Keratinocyte (primary cell): ENCODE data around the gene RFC5. TPM values are rescaled to one million over a fixed set of nuclear protein-coding genes. Genes with fewer than 3 reads are reported as not detected.

ENCODE experiments used
- DNase-seq: peaks from one replicate; pipeline ENCODE4 v3.0.0-alpha.2; 2011; ENCODE audit warnings: low read depth, missing footprints, low spot score
- FAIRE-seq: peaks from 2 replicates; lab custom pipeline; 2011; peaks lifted over from hg19 to GRCh38; lab: Jason Lieb, UNC
- H2AFZ ChIP-seq: 2 replicates; pipeline ENCODE4 v1.6.0; 2012; ENCODE audit warnings: low read length, control low read depth, inconsistent platforms; ENCODE audit not compliant: control insufficient read depth
- H3K27ac ChIP-seq: 2 replicates; pipeline ENCODE4 v1.5.1; 2011; ENCODE audit warnings: low read length; ENCODE audit not compliant: control insufficient read depth, insufficient read depth
- H3K27me3 ChIP-seq: 3 replicates; pipeline ENCODE4 v1.6.0; 2011; ENCODE audit warnings: low read length; ENCODE audit not compliant: control insufficient read depth, insufficient read depth; ENCODE audit errors: extremely low read depth
- H3K36me3 ChIP-seq, 2 experiments: 2 replicates in 1 of 2; 3 replicates in 1 of 2; pipeline ENCODE4 v1.5.1; 2011; ENCODE audit warnings: low read length in 2 of 2, mild to moderate bottlenecking in 1 of 2; ENCODE audit not compliant: control insufficient read depth in 2 of 2, insufficient read depth in 2 of 2; ENCODE audit errors: extremely low read depth in 1 of 2
- H3K4me1 ChIP-seq: 3 replicates; pipeline ENCODE4 v1.5.1; 2011; ENCODE audit warnings: low read length; ENCODE audit not compliant: control insufficient read depth, insufficient read depth; ENCODE audit errors: extremely low read depth
- H3K4me2 ChIP-seq: 3 replicates; pipeline ENCODE4 v1.6.0; 2011; ENCODE audit warnings: low read depth, low read length; ENCODE audit not compliant: control insufficient read depth, insufficient read depth; ENCODE audit errors: extremely low read depth
- H3K4me3 ChIP-seq, 3 experiments: fragments of 200-600 bp in 1 of 3; sonication (generic) in 1 of 3; 2 replicates in 2 of 3; 3 replicates in 1 of 3; pipeline ENCODE4 v1.5.1; 2011 to 2016; ENCODE audit warnings: low read length in 3 of 3, mild to moderate bottlenecking in 3 of 3, control low read depth in 2 of 3, inconsistent platforms in 1 of 3, low read depth in 1 of 3, mixed read lengths in 1 of 3, mixed run types in 1 of 3, moderate library complexity in 1 of 3; ENCODE audit not compliant: control insufficient read depth in 2 of 3, insufficient read depth in 2 of 3; ENCODE audit errors: extremely low read depth in 1 of 3
- H3K79me2 ChIP-seq: 2 replicates; pipeline ENCODE4 v1.6.0; 2012; ENCODE audit warnings: low read length; ENCODE audit not compliant: control insufficient read depth, insufficient read depth
- H3K9ac ChIP-seq: 3 replicates; pipeline ENCODE4 v1.6.0; 2011; ENCODE audit warnings: low read length; ENCODE audit not compliant: control insufficient read depth, insufficient read depth; ENCODE audit errors: extremely low read depth
- H3K9me1 ChIP-seq: 3 replicates; pipeline ENCODE4 v1.6.0; 2011; ENCODE audit warnings: low read length; ENCODE audit not compliant: control insufficient read depth, insufficient read depth; ENCODE audit errors: extremely low read depth
- H3K9me3 ChIP-seq: 2 replicates; pipeline ENCODE4 v1.5.1; 2012; ENCODE audit warnings: low read depth, low read length; ENCODE audit not compliant: control insufficient read depth
- H4K20me1 ChIP-seq: 3 replicates; pipeline ENCODE4 v1.6.0; 2011; ENCODE audit warnings: low read length; ENCODE audit not compliant: control insufficient read depth, insufficient read depth; ENCODE audit errors: extremely low read depth
- CTCF ChIP-seq, 3 experiments: IDR thresholded peaks in 1 of 3; conservative IDR thresholded peaks in 1 of 3; optimal IDR thresholded peaks in 1 of 3; 2 replicates in 2 of 3; 3 replicates in 1 of 3; pipeline versions ENCODE3 to v1.5.1; 2011; ENCODE audit warnings: low read length in 3 of 3, mild to moderate bottlenecking in 3 of 3, moderate library complexity in 2 of 3, control low read depth in 1 of 3, inconsistent platforms in 1 of 3; ENCODE audit not compliant: insufficient read depth in 2 of 3; ENCODE audit errors: extremely low read depth in 1 of 3
- EZH2 ChIP-seq: IDR thresholded peaks from one replicate; pipeline ENCODE4 v1.6.1; 2012; ENCODE audit warnings: inconsistent platforms, mild to moderate bottlenecking, low read length, moderate library complexity
- dilution Hi-C: fragments of 300-500 bp; cut with MboI; formaldehyde crosslinking; loops from one replicate; pipeline ENCODE4 v1.7.0; 2020; ENCODE audit warnings: low sequenced_read_pairs; ENCODE audit not compliant: extremely low pct_ligation_motif_present
- polyA plus RNA-seq, 5 experiments: library from polyadenylated mRNA; depleted of rRNA in 3 of 5; stranded (reverse) in 3 of 5; stranded (forward) in 1 of 5; unstranded in 1 of 5; fragments of >200 nt; gene quantifications; 1 replicate in 1 of 5; 2 replicates in 3 of 5; 3 replicates in 1 of 5; pipeline versions ENCODE4 v1.2.1 to v1.2.3, GENCODE V29; 2011 to 2012; ENCODE audit warnings: missing spikeins in 2 of 5, low read depth in 1 of 5, low replicate concordance in 1 of 5

RFC5 gene
- polyA plus RNA-seq, 1 donor (not counting 4 experiments of a cell fraction or from before 2014, with no cell fraction given) = 24.0 TPM

GRCh38 chr12:118011377-118011776, 5.1 kb upstream of the RFC5 start:
- Histone ChIP-seq H3K4me1 (peaks cover 5% of the 10 kb centered on the region), H3K9ac (no peak overlapping the region), H3K9me3 (no peaks in the 10 kb centered on the region), H2AFZ (no peak overlapping the region), H3K4me3 (no peak overlapping the region), H3K4me2 (no peak overlapping the region), H3K79me2 (no peaks in the 10 kb centered on the region), H3K9me1 (no peaks in the 10 kb centered on the region), H4K20me1 (no peaks in the 10 kb centered on the region), H3K27ac (no peak overlapping the region), H3K36me3 (no peaks in the 10 kb centered on the region), H3K27me3 (no peaks in the 10 kb centered on the region)
- TF ChIP-seq CTCF (optimal IDR thresholded peaks at IDR 0.05 in 1 of 3, IDR thresholded peaks at IDR 0.05 in 1 of 3, conservative IDR thresholded peaks at IDR 0.05 in 1 of 3; ENCODE audit: extremely low read depth in 1 of 3, insufficient read depth in 2 of 3, low read length in 3 of 3) = no peak
- TF ChIP-seq EZH2 = no peak
- FAIRE-seq = no peak
- dilution Hi-C loops = no loop called here
- DNase-seq = no peak

DNA sequence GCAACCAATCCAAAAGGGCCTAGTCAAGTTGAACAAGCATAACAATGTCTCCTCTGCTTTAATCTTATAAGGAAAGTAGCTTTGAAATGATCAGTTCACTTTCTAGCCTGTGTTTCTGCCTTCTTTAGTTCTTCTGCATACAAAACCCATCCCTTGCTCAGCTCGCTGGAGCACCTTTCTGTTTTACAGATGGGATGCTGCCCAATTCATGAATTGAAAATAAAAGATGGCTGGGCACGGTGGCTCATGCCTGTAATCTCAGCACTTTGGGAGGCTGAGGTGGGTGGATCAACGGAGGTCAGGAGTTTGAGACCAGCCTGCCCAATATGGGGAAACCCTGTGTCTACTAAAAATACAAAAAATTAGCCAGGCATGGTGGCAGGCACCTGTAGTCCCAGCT, 4.5 kb upstream of the RFC5 start:
- Histone ChIP-seq H3K36me3 (no peaks in the 10 kb centered on the region), H3K9me1 (no peaks in the 10 kb centered on the region), H3K79me2 (peaks cover 5% of the 10 kb centered on the region), H3K27ac (no peak overlapping the region), H3K27me3 (no peaks in the 10 kb centered on the region), H2AFZ (no peak overlapping the region), H3K4me3 (no peak overlapping the region), H3K4me1 (peaks cover 5% of the 10 kb centered on the region), H3K4me2 (no peak overlapping the region), H3K9ac (no peak overlapping the region), H4K20me1 (no peaks in the 10 kb centered on the region), H3K9me3 (no peaks in the 10 kb centered on the region)
- TF ChIP-seq CTCF (optimal IDR thresholded peaks at IDR 0.05 in 1 of 3, IDR thresholded peaks at IDR 0.05 in 1 of 3, conservative IDR thresholded peaks at IDR 0.05 in 1 of 3; ENCODE audit: extremely low read depth in 1 of 3, insufficient read depth in 2 of 3, low read length in 3 of 3) = no peak
- TF ChIP-seq EZH2 = no peak
- FAIRE-seq (no peak), DNase-seq (no peak)
- dilution Hi-C loops = no loop called here
